ENCODE results near the gene ENTREP1.
"Not testable (repeated sequence)": the region's sequence is repeated elsewhere in the genome, so short reads cannot be mapped to it uniquely, and the experiment has no call there.

Gene ENTREP1

DNA sequence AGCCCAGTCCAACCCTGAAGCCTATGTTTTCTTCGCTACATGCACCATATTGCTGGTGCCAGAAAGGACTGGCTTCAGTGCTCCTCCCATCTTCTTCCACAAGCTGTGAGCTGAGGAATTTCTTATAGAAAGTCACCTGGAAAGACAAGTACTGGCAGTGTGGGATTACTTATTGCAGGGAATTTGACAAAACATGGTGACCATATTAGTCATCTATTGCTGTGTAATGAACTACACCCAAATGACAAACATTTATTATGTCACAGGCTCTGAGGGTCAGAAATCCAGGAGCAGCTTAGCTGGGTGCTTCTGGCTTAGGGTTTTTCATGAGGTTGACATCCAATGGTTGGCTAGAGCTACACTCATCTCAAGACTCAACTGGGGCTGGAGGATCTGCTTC lies 75.5 kb downstream of the ENTREP1 start:
- H3K4me1 ChIP-seq (ENCODE audit: insufficient read depth, low read length, severe bottlenecking), result no peaks in the 10 kb centered on the region
- no peaks in the 10 kb centered on the region for H3K27me3 ChIP-seq (ENCODE audit: insufficient read depth, low read length)
- no peaks in the 10 kb centered on the region for H3F3A ChIP-seq (ENCODE audit: insufficient read depth, low read length)
- H3K4me3 ChIP-seq (ENCODE audit: low read depth, low read length, poor library complexity, severe bottlenecking), result no peak overlapping the region
- no peaks in the 10 kb centered on the region for H4K20me1 ChIP-seq (ENCODE audit: insufficient read depth, low read length)
- H3K4me2 ChIP-seq (ENCODE audit: low read length), result no peak overlapping the region
- H3K9ac ChIP-seq (ENCODE audit: low read length), result no peak overlapping the region
- H3K9me3 ChIP-seq (ENCODE audit: low read length), result no peaks in the 10 kb centered on the region
- H3K27ac ChIP-seq (ENCODE audit: low read depth, low read length, poor library complexity, severe bottlenecking), result no peak overlapping the region
- H2AFZ ChIP-seq (ENCODE audit: low read length), result no peak overlapping the region
- no peaks in the 10 kb centered on the region for H3K9me2 ChIP-seq (ENCODE audit: low read depth, low read length)
- TF ChIP-seq CTCF (IDR thresholded peaks at IDR 0.05; ENCODE audit: low read length), result no peak
- TF ChIP-seq EZH2 (IDR thresholded peaks at IDR 0.05; ENCODE audit: borderline replicate concordance, low read length), result no peak
- H3K79me2 ChIP-seq (ENCODE audit: insufficient read depth, low read length), result no peaks in the 10 kb centered on the region
- H3K36me3 ChIP-seq (ENCODE audit: insufficient read depth, low read length), result no peaks in the 10 kb centered on the region

DNA sequence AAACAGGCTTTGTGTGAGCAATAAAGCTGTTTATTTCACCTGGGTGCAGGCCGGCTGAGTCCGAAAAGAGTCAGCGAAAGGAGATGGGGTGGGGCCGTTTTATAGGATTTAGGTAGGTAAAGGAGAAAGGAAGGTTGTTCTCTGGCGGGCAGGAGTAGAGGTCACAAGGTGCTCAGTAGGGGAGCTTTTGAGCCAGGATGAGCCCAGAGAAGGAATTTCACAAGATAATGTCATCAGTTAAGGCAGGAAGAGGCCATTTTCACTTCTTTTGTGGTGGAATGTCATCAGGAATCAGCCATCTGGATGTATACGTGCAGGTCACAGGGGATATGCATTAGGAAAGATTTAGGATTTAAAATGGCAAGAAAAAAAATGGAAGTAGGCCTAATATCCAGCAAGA lies 84.9 kb downstream of the ENTREP1 start:
- H3K27me3 ChIP-seq (ENCODE audit: insufficient read depth, low read length); H3K9me3 ChIP-seq (ENCODE audit: low read length); H3K4me1 ChIP-seq (ENCODE audit: insufficient read depth, low read length, severe bottlenecking); H3K36me3 ChIP-seq (ENCODE audit: insufficient read depth, low read length); H3K9me2 ChIP-seq (ENCODE audit: low read depth, low read length); H3K4me2 ChIP-seq (ENCODE audit: low read length); H3K4me3 ChIP-seq (ENCODE audit: low read depth, low read length, poor library complexity, severe bottlenecking); H4K20me1 ChIP-seq (ENCODE audit: insufficient read depth, low read length); H3F3A ChIP-seq (ENCODE audit: insufficient read depth, low read length); H3K9ac ChIP-seq (ENCODE audit: low read length); H3K27ac ChIP-seq (ENCODE audit: low read depth, low read length, poor library complexity, severe bottlenecking); H3K79me2 ChIP-seq (ENCODE audit: insufficient read depth, low read length); H2AFZ ChIP-seq (ENCODE audit: low read length): not testable (repeated sequence)

- Histone ChIP-seq H2AFZ (ENCODE audit: low read length) (no peak overlapping the region), H3K79me2 (ENCODE audit: insufficient read depth, low read length) (no peaks in the 10 kb centered on the region), H3K9me2 (ENCODE audit: low read depth, low read length) (no peaks in the 10 kb centered on the region), H4K20me1 (ENCODE audit: insufficient read depth, low read length) (no peaks in the 10 kb centered on the region), H3K9ac (ENCODE audit: low read length) (no peak overlapping the region), H3K27ac (ENCODE audit: low read depth, low read length, poor library complexity, severe bottlenecking) (no peak overlapping the region), H3K4me3 (ENCODE audit: low read depth, low read length, poor library complexity, severe bottlenecking) (no peak overlapping the region), H3F3A (ENCODE audit: insufficient read depth, low read length) (no peaks in the 10 kb centered on the region), H3K4me1 (ENCODE audit: insufficient read depth, low read length, severe bottlenecking) (no peaks in the 10 kb centered on the region), H3K9me3 (ENCODE audit: low read length) (no peaks in the 10 kb centered on the region), H3K36me3 (ENCODE audit: insufficient read depth, low read length) (no peaks in the 10 kb centered on the region), H3K4me2 (ENCODE audit: low read length) (no peak overlapping the region), H3K27me3 (ENCODE audit: insufficient read depth, low read length) (no peaks in the 10 kb centered on the region)
- no peak for TF ChIP-seq CTCF (IDR thresholded peaks at IDR 0.05; ENCODE audit: low read length)
- TF ChIP-seq EZH2 (IDR thresholded peaks at IDR 0.05; ENCODE audit: borderline replicate concordance, low read length), result no peak
These were observed 86.2 kb downstream of the ENTREP1 start for GRCh38 chr9:69411246-69411645.

DNA sequence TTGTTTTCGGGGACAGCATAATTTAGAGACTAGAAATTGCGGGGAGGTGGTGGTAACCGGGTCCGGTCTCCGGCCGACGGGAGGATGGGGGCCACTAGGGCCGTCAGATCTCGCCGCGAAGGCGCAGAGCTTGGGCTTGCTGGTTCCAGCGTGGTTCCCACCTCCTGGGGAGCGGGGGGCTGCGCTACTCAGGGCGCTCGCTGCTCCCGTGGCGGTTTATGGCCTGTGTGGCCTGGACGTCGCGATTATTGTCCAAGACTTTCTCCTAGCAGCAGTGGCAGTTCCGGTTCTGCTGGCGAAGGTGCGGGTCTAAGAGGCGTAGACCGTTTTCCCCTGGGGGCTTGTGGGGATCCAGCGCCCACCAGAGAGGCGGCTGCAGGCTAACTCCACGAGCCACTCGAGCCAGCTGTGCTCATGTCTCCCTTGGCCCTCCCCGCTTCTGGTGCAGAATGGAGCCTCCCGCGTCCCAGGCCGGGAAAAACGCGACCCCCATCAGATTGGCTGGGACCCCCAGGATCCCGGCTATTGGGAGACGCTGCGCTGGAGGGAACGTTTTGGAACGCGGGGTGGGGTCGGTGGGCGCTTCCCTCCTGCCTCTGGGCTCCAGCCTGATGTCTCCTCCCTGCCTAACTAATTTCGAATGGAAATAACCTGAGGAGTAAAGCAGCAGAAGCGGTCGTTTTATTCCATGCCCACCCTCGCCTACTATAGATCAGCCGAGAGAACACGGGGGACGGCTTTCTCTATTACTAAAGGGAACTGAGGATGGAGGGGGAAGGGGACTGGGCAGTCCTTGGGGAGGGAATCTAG lies 87.1 kb downstream of the ENTREP1 start:
- no peak for TF ChIP-seq CTCF (IDR thresholded peaks at IDR 0.05; ENCODE audit: low read length)
- no peak for TF ChIP-seq EZH2 (IDR thresholded peaks at IDR 0.05; ENCODE audit: borderline replicate concordance, low read length)
- Histone ChIP-seq H3K4me1 (ENCODE audit: insufficient read depth, low read length, severe bottlenecking) (no peaks in the 10 kb centered on the region), H3F3A (ENCODE audit: insufficient read depth, low read length) (no peaks in the 10 kb centered on the region), H3K4me3 (ENCODE audit: low read depth, low read length, poor library complexity, severe bottlenecking) (no peak overlapping the region), H3K27ac (ENCODE audit: low read depth, low read length, poor library complexity, severe bottlenecking) (no peak overlapping the region), H3K9me3 (ENCODE audit: low read length) (no peaks in the 10 kb centered on the region), H3K9me2 (ENCODE audit: low read depth, low read length) (no peaks in the 10 kb centered on the region), H3K9ac (ENCODE audit: low read length) (no peak overlapping the region), H3K79me2 (ENCODE audit: insufficient read depth, low read length) (no peaks in the 10 kb centered on the region), H2AFZ (ENCODE audit: low read length) (no peak overlapping the region), H4K20me1 (ENCODE audit: insufficient read depth, low read length) (no peaks in the 10 kb centered on the region), H3K36me3 (ENCODE audit: insufficient read depth, low read length) (no peaks in the 10 kb centered on the region), H3K27me3 (ENCODE audit: insufficient read depth, low read length) (no peaks in the 10 kb centered on the region), H3K4me2 (ENCODE audit: low read length) (no peak overlapping the region)
